Caki2 (cell line): ENCODE results near the gene C11orf65. TPM values are rescaled to one million over a fixed set of nuclear protein-coding genes. Genes with fewer than 3 reads are reported as not detected.
A peak's percentile ranks its signal among the peaks of the same experiment; 100 is the strongest.
"Not testable (repeated sequence)": the region's sequence is repeated elsewhere in the genome, so short reads cannot be mapped to it uniquely, and the experiment has no call there.

ENCODE experiments used
- DNase-seq: peaks from one replicate; pipeline ENCODE4 v3.0.0-alpha.2; 2015; ENCODE audit warnings: low read depth
- in situ Hi-C: cut with HindIII; loops from 2 replicates; pipeline ENCODE4 v1.10.0; 2016; ENCODE audit warnings: low sequenced_read_pairs, low pct_unique_long_range_greater_than_20kb, mixed read lengths
- total RNA-seq: library from RNA; depleted of rRNA; stranded (reverse); fragments of >200 nt; shearing (Covaris generic); gene quantifications from 2 replicates; pipeline ENCODE4 v1.2.3, GENCODE V29; 2014; ENCODE audit warnings: low replicate concordance

C11orf65 gene
- total RNA-seq, 1 experiment from 2014 or later, result 0.44 TPM

GRCh38 chr11:108483163-108483562 is 15.8 kb upstream of the C11orf65 start:
- no peak for DNase-seq
- in situ Hi-C loops, result no loop called here

GRCh38 chr11:108474664-108475463 is 7.5 kb upstream of the C11orf65 start:
- in situ Hi-C loops, result no loop called here
- DNase-seq, result no peak

GRCh38 chr11:108472681-108473080 is 5.4 kb upstream of the C11orf65 start:
- in situ Hi-C loops, result no loop called here
- no peak for DNase-seq

GRCh38 chr11:108468478-108468864 is 1.1 kb upstream of the C11orf65 start:
- no peak for DNase-seq
- in situ Hi-C loops, result no loop called here

- DNase-seq, result no peak
- in situ Hi-C loops, result no loop called here
Measured at GRCh38 chr11:108466405-108466804, 924 bp downstream of the C11orf65 start.

- in situ Hi-C loops, result no loop called here
- DNase-seq, result no peak
Measured at GRCh38 chr11:108453207-108453835, 14.0 kb downstream of the C11orf65 start.

- in situ Hi-C loops, result not testable (repeated sequence)
Measured at GRCh38 chr11:108441445-108441844, 25.9 kb downstream of the C11orf65 start.

GRCh38 chr11:108436594-108436993 is 30.7 kb downstream of the C11orf65 start:
- DNase-seq, result no peak
- in situ Hi-C loops, result no loop called here

More at GRCh38 chr11:108441445-108441844, 25.9 kb downstream of the C11orf65 start:
- not testable (repeated sequence) for DNase-seq

GRCh38 chr11:108435066-108435465 is 32.3 kb downstream of the C11orf65 start:
- in situ Hi-C loops, result no loop called here
- no peak for DNase-seq

- no peak for DNase-seq
Measured at GRCh38 chr11:108432783-108433182, 34.5 kb downstream of the C11orf65 start.

GRCh38 chr11:108431997-108432396 is 35.3 kb downstream of the C11orf65 start:
- no peak for DNase-seq
- in situ Hi-C loops, result no loop called here

More at GRCh38 chr11:108432783-108433182, 34.5 kb downstream of the C11orf65 start:
- in situ Hi-C loops, result no loop called here

GRCh38 chr11:108431370-108431769 is 36.0 kb downstream of the C11orf65 start:
- in situ Hi-C loops, result no loop called here
- no peak for DNase-seq

GRCh38 chr11:108417551-108417950 is 49.8 kb downstream of the C11orf65 start:
- in situ Hi-C loops, DNase-seq: not testable (repeated sequence)

- DNase-seq, result no peak
- in situ Hi-C loops, result no loop called here
Measured at GRCh38 chr11:108414958-108415357, 52.4 kb downstream of the C11orf65 start.

- in situ Hi-C loops, result no loop called here
- DNase-seq, result peak; percentile 73
Measured at GRCh38 chr11:108405706-108406105, 61.6 kb downstream of the C11orf65 start.

- no peak for DNase-seq
- in situ Hi-C loops, result no loop called here
Measured at GRCh38 chr11:108403052-108403451, 64.3 kb downstream of the C11orf65 start.

GRCh38 chr11:108402241-108402640 is 65.1 kb downstream of the C11orf65 start:
- in situ Hi-C loops, result no loop called here

GRCh38 chr11:108398439-108398838 is 68.9 kb downstream of the C11orf65 start:
- in situ Hi-C loops, result no loop called here
- no peak for DNase-seq

More at GRCh38 chr11:108402241-108402640, 65.1 kb downstream of the C11orf65 start:
- no peak for DNase-seq

GRCh38 chr11:108396672-108397071 is 70.7 kb downstream of the C11orf65 start:
- in situ Hi-C loops, DNase-seq: not testable (repeated sequence)
